T-helper 1 cell treated with Interleukin-12 subunit alpha and Interleukin-12 subunit beta and Interleukin-4 antibody, amounts not matched to agents 30 μg/mL and 1 μg/mL, for 36 hours (primary cell): ENCODE measurements around the gene ATP6V1G3.
"Not testable (repeated sequence)": the region's sequence is repeated elsewhere in the genome, so short reads cannot be mapped to it uniquely, and the experiment has no call there.

Experiments used
- H3K27ac Mint-ChIP-seq: one replicate; pipeline ENCODE4 v1.8.0; 2021; ENCODE audit warnings: mild to moderate bottlenecking, mixed read lengths
- H3K27me3 Mint-ChIP-seq: one replicate; pipeline ENCODE4 v1.8.0; 2021; ENCODE audit warnings: low read depth, mixed read lengths
- H3K36me3 Mint-ChIP-seq: one replicate; pipeline ENCODE4 v1.8.0; 2021; ENCODE audit warnings: low read depth, mixed read lengths
- H3K4me1 Mint-ChIP-seq: one replicate; pipeline ENCODE4 v1.8.0; 2021; ENCODE audit warnings: low read depth, mixed read lengths
- H3K4me3 Mint-ChIP-seq: one replicate; pipeline ENCODE4 v1.8.0; 2021; ENCODE audit warnings: mild to moderate bottlenecking, moderate library complexity, mixed read lengths
- H3K9me3 Mint-ChIP-seq: one replicate; pipeline ENCODE4 v1.8.0; 2021; ENCODE audit warnings: mixed read lengths

The ATP6V1G3 gene, protein sequence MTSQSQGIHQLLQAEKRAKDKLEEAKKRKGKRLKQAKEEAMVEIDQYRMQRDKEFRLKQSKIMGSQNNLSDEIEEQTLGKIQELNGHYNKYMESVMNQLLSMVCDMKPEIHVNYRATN

DNA sequence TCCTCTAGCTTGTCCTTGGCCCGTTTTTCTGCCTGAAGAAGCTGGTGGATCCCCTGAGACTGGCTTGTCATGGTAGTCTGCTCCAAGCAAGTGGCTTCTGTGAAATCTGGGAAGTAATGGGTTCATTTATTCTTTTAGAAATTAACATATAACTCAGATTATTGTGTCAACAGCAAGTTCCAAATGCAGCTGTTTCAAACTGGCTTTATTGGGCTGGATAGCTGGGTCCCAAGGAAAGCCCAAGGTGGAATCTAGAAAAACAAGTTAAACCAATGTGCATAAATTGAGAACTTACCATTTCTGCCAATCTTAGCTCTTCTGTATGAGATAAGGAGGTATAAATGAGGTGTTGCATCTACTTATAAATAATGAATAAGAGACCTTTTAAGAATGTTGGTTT lies at the start of gene ATP6V1G3:
TSS of gene ATP6V1G3 (minus strand) at position 101 of the 400 bp plus-strand sequence. CDS start at position 71, 30 bp downstream.
- Mint-ChIP-seq H3K27me3 (no peaks in the 10 kb centered on the region), H3K27ac (no peak within 1 kb of the TSS), H3K4me3 (no peak within 1 kb of the TSS), H3K36me3 (peaks cover 2% of the 10 kb centered on the region), H3K9me3 (no peaks in the 10 kb centered on the region), H3K4me1 (peaks cover 33% of the 10 kb centered on the region)

DNA sequence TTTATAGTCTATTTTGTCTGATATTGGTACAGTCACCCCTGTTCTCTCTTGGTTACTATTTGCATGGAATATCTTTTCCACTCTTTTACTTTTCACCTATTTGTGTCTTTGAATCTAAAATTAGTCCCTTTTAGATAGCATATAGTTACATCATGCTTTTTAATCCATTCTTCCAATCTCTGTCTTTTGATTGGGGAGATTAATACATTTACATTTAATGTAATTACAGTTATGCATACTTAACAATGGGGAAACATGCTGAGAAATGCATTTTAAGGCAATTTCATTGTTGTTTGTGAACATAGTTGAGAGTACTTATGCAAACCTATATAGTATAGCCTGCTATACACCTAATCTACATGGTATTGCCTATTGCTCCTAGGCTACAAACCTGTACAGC lies 48.4 kb upstream of the ATP6V1G3 start:
- Mint-ChIP-seq H3K27me3 (no peaks in the 10 kb centered on the region), H3K4me3 (no peak overlapping the region), H3K9me3 (peaks cover 60% of the 10 kb centered on the region), H3K36me3 (peaks cover 28% of the 10 kb centered on the region), H3K27ac (no peak overlapping the region), H3K4me1 (peaks cover 2% of the 10 kb centered on the region)

DNA sequence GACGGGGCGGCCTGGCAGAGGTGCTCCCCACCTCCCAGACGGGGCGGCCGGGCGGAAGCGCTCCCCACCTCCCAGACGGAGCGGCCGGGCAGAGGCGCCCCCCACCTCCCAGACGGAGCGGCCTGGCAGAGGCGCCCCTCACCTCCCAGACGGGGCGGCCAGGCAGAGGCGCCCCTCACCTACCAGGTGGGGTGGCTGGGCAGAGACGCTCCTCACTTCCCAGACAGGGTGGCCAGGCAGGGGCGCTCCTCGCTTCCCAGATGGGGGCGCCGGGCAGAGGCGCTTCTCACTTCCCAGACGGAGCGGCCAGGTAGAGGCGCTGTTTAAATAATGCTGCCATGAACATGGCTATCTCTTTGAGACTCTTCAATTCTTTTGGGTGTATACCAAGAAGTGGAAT lies 43.7 kb upstream of the ATP6V1G3 start:
- H3K27ac Mint-ChIP-seq = no peak overlapping the region
- H3K4me1 Mint-ChIP-seq = peaks cover 2% of the 10 kb centered on the region
- H3K9me3 Mint-ChIP-seq = peaks cover 43% of the 10 kb centered on the region
- peaks cover 19% of the 10 kb centered on the region for H3K36me3 Mint-ChIP-seq
- no peaks in the 10 kb centered on the region for H3K27me3 Mint-ChIP-seq
- H3K4me3 Mint-ChIP-seq = no peak overlapping the region

DNA sequence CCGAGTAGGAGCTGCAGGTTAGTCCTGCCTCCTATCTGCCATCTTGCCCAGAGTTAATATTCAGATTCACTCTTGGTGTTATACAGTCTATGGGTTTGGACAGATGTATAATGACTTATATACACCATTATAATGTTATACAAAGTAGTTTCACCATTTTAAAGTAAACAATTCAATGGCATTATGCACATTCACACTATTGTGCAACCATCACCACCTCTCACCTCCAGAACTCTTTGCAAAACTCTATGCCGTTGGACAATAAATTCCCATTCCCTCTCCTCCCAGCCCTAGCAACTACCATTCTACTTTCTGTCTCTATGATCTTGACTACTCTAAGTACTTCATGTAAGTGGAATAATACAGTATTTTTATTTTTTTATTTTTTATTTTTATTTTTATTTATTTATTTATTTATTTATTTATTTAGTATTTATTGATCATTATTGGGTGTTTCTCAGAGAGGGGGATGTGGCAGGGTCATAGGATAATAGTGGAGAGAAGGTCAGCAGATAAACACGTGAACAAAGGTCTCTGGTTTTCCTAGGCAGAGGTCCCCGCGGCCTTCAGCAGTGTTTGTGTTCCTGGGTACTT lies 42.8 kb upstream of the ATP6V1G3 start:
- H3K27me3 Mint-ChIP-seq, H3K4me3 Mint-ChIP-seq, H3K27ac Mint-ChIP-seq, H3K4me1 Mint-ChIP-seq: not testable (repeated sequence)
- peaks cover 17% of the 10 kb centered on the region for H3K36me3 Mint-ChIP-seq
- H3K9me3 Mint-ChIP-seq = peaks cover 36% of the 10 kb centered on the region

DNA sequence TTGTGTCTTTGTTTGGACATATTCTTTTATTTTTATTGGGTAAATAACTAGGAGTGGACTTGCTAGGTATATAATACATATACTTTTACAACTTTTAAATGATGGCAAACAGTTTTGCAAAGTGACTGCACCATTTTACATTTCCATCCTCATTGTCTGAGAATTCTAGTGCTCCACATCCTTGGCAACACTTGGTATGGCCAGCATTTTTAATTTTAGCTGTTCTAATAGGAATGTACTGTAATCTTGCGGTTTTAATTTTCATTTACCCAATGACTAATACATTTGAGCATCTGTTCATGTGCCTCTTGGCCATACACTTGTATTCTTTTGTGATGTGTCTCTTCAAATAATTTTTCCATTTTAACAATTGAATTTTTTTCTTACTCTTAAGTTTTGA lies 37.0 kb upstream of the ATP6V1G3 start:
- Mint-ChIP-seq H3K36me3 (peaks cover 9% of the 10 kb centered on the region), H3K9me3 (peaks cover 17% of the 10 kb centered on the region), H3K4me1 (peaks cover 6% of the 10 kb centered on the region), H3K27ac (no peak overlapping the region), H3K27me3 (no peaks in the 10 kb centered on the region), H3K4me3 (no peak overlapping the region)

DNA sequence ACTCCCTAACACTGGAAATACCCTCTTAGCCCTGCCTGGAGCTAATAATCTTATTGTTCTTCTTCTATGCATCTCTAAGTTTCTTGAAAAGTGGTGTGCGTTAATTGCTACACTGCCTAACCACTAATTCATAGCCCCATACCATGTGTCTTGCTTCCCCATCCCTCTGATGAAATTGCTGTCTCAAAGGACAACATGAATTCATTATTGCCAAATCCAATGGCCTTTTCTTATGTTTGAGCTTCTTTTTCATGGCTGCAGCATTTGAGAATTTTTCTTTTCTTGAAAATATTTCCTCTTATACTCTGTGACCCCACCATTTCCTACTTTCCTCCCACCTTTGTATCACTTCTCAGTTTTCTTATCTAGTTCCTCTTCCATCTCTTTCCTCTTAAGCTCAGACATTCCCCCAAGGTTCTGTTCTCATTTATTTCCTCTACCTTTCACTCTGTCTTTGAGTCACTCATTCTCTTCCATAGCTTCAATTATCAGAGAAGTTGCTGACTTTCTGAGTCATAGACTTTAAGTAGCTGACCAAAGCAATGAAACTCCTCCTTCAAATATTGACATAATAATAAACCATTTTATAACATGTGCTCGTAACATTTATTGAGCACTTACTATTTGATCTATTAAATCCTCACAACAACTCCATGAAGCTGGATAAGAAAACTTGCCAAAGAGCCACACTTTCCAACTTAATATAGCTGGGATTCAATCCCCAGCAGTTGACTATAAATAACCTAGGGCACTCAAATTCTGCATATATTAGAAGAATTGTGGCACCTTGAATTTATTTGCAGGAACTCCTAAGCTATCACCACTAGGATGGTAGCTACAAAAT lies 35.5 kb upstream of the ATP6V1G3 start:
- H3K4me1 Mint-ChIP-seq = peaks cover 4% of the 10 kb centered on the region
- no peaks in the 10 kb centered on the region for H3K27me3 Mint-ChIP-seq
- H3K4me3 Mint-ChIP-seq = no peak overlapping the region
- no peaks in the 10 kb centered on the region for H3K36me3 Mint-ChIP-seq
- peaks cover 6% of the 10 kb centered on the region for H3K9me3 Mint-ChIP-seq
- H3K27ac Mint-ChIP-seq = no peak overlapping the region

DNA sequence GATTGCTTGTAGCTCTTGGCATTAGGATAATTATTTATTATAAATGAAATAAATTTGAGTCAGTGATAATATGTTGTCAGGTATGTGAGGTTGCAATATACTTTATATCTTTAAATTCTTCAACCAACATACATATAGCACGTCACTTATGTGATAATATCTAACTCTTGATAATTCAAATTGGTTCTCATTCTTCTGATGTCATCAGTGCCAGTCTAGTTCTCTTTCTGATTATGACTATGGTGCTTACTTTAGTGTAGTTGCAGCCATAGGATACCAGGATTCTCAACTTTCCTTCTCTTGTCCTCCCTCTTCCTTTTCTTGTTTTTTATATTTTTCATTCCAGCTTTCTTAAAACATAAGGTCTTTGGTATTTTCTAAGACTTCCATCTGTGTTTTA lies 34.8 kb upstream of the ATP6V1G3 start:
- Mint-ChIP-seq H3K9me3 (peaks cover 1% of the 10 kb centered on the region), H3K4me1 (peaks cover 4% of the 10 kb centered on the region), H3K27me3 (no peaks in the 10 kb centered on the region), H3K36me3 (no peaks in the 10 kb centered on the region), H3K27ac (no peak overlapping the region), H3K4me3 (no peak overlapping the region)

DNA sequence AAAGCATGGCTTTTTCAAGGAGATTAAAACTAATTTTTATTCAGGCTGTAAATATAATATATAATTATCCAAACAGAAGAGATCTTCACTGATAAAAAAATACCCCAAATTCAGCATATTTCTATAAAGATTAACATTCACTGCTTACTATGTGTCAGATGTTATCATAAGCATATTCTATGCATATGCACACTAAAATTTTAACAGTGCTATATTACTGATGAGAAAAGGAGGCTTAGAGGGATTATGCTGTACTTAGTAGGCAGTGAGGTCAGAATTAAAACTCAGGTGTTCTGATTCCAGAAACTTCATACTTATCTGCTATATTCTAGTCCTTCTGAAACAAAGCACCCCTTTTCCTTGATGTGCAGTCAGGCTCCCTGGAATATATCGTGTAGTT lies 33.8 kb upstream of the ATP6V1G3 start:
- Mint-ChIP-seq H3K4me3 (no peak overlapping the region), H3K36me3 (no peaks in the 10 kb centered on the region), H3K27me3 (no peaks in the 10 kb centered on the region), H3K4me1 (peaks cover 4% of the 10 kb centered on the region), H3K27ac (no peak overlapping the region), H3K9me3 (no peaks in the 10 kb centered on the region)

DNA sequence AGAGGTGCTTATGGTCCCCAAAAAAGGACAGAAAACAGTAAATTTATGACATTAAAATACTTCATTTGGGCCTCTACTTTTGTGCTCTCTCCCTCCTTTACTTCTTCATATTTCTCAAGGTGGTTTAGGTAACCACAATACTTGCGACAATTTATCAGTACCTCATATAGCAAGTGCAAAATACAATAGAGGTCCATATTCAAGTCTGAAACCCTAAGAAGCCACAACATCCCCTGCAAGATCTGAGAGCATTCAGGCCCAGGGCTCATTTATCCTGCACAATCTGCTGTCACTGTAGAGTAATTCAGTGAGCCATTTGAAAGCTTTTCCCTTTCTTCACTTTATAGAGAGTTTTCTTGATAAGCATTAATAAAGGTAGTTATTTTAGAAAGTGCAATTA lies 24.2 kb upstream of the ATP6V1G3 start:
- Mint-ChIP-seq H3K27ac (peak overlapping the region; percentile 15), H3K36me3 (peaks cover 2% of the 10 kb centered on the region), H3K4me1 (peaks cover 9% of the 10 kb centered on the region), H3K9me3 (peaks cover 8% of the 10 kb centered on the region), H3K27me3 (no peaks in the 10 kb centered on the region), H3K4me3 (no peak overlapping the region)

DNA sequence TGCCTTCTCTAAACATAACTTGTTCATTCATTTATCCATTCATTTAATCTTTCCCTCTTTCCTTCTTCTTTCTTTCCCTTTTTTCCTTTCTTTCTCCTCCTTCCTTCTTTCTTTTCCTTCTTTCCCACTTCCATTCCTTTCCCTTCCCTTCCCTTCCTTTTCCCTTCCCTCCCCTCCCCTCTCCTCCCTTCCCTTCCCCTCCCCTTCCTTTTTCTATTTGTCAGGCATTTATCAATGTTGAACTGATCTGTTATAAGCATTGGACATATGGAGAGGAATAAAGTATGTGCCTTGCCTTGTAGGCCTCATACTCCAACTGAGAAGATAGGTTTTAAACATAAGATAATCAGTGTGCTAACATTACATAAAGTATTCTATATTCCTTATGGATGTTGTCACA lies 23.7 kb upstream of the ATP6V1G3 start:
- Mint-ChIP-seq H3K4me3 (no peak overlapping the region), H3K9me3 (peaks cover 8% of the 10 kb centered on the region), H3K27me3 (no peaks in the 10 kb centered on the region), H3K4me1 (peaks cover 9% of the 10 kb centered on the region), H3K36me3 (peaks cover 2% of the 10 kb centered on the region), H3K27ac (no peak overlapping the region)

DNA sequence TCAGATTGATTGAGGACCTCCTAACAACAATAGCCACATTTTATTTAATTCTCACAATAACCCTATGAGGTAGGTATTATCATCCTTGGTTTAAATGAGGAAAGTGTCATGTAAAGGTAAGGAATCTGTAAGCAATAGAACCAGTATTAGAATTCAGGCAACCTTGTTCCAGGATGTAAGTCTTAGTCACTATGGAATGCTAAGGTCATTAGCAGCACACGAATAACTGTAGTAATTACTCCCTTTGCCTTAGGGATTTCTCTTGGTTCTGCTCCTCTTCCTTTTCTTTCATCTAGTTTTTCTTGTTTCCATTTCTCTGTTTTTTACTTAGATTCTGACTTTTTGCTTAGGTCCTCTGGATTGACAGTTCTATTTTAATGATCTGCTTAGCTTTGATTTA lies 23.1 kb upstream of the ATP6V1G3 start:
- H3K4me3 Mint-ChIP-seq = no peak overlapping the region
- no peaks in the 10 kb centered on the region for H3K27me3 Mint-ChIP-seq
- no peak overlapping the region for H3K27ac Mint-ChIP-seq
- H3K9me3 Mint-ChIP-seq = peaks cover 8% of the 10 kb centered on the region
- peaks cover 9% of the 10 kb centered on the region for H3K4me1 Mint-ChIP-seq
- H3K36me3 Mint-ChIP-seq = no peaks in the 10 kb centered on the region

DNA sequence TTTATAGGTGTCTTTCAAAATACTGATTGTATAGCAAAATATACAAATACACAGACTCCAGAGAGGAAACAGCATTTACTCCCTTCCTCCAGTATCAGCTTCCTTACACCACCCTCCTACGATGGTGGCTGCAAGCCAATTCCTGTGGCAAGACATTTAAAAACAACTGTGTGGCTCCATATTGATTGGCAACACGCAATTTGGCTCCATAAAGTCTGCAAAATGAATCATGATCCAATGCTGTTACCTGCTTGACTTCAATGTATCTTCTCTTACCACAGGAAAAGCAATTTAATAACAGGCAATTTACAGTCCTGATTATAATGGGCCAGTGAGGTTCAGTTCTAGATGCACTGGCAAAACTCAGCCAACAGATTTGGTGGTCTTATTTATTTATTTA lies 19.7 kb upstream of the ATP6V1G3 start:
- Mint-ChIP-seq H3K36me3 (no peaks in the 10 kb centered on the region), H3K4me1 (peaks cover 31% of the 10 kb centered on the region), H3K27ac (no peak overlapping the region), H3K4me3 (no peak overlapping the region), H3K27me3 (no peaks in the 10 kb centered on the region), H3K9me3 (no peaks in the 10 kb centered on the region)

DNA sequence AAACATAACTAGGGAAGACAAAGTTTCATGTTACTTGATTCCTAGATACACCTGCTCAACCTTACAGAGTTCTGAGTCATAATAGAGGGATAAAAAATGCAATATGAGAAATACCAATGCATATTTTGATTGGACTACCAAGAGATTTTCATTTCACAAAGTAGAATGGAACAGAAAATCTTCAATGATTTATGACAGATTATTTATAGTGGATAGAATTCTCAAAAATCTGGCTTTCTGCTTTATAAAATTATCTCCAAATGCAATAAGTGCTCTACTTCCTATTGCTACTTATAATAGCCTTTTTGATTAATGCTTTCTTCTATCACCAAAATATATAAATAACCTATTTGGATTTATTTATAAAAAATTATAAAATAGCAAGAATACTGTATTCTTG lies 18.9 kb upstream of the ATP6V1G3 start:
- H3K27ac Mint-ChIP-seq = no peak overlapping the region
- no peaks in the 10 kb centered on the region for H3K36me3 Mint-ChIP-seq
- no peak overlapping the region for H3K4me3 Mint-ChIP-seq
- H3K27me3 Mint-ChIP-seq = no peaks in the 10 kb centered on the region
- H3K9me3 Mint-ChIP-seq = no peaks in the 10 kb centered on the region
- H3K4me1 Mint-ChIP-seq = peaks cover 28% of the 10 kb centered on the region

DNA sequence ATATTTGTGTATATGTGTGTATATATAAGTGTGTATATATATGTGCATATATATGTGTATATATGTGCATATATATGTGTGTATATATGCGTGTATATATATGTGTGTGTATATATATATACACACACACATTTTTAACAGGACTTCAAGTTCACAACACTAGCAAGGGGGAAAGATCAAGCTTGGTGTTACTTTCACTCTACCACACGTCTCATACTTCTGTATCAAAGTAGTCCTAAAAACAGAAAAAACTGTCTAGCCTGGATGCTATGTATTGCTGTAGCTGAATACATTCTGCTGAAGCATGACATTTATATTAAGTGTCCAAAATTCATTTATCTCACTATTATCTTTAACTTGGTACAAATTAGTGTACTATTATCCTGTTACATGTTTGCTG lies 17.9 kb upstream of the ATP6V1G3 start:
- Mint-ChIP-seq H3K27ac (no peak overlapping the region), H3K9me3 (no peaks in the 10 kb centered on the region), H3K4me3 (no peak overlapping the region), H3K36me3 (no peaks in the 10 kb centered on the region), H3K4me1 (peaks cover 31% of the 10 kb centered on the region), H3K27me3 (no peaks in the 10 kb centered on the region)

DNA sequence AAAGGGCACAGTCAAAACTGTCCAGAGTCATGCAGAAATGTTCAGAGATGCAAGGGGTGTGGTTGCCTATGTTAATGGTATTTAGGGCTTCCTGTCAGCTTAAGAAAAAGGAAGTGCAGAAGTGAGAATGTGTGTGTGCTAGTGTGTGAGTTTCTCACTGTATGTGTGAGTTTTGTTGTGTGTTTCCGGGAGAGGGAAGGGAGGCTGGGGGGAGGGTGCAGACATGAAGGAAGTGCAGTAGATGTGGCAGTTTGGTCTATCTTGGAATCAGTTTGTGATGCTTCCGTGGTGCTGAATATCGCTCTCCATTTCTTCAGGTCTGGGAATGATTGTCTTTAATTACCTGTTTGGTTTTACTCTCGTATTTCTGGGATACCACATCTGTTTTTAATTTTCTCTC lies 16.5 kb upstream of the ATP6V1G3 start:
- Mint-ChIP-seq H3K4me3 (peak overlapping the region; percentile 56), H3K27me3 (no peaks in the 10 kb centered on the region), H3K9me3 (no peaks in the 10 kb centered on the region), H3K27ac (peak overlapping the region; percentile 89), H3K4me1 (peaks cover 33% of the 10 kb centered on the region), H3K36me3 (no peaks in the 10 kb centered on the region)
